Psoas muscle (tissue), 8 donors: Measurements from ENCODE around the gene GGT5. TPM values are rescaled to one million over a fixed set of nuclear protein-coding genes. Genes with fewer than 3 reads are reported as not detected.
"Not testable (repeated sequence)": the region's sequence is repeated elsewhere in the genome, so short reads cannot be mapped to it uniquely, and the experiment has no call there.

Source experiments
- ATAC-seq, 4 donors: fragments of 200-7000 bp; cut with Tn5 transposase; one replicate each; pipeline ENCODE4 v1.9.1; 2020; ENCODE audit warnings: moderate library complexity in 3 of 4, mild to moderate bottlenecking in 2 of 4
- DNase-seq, 2 donors: peaks; one replicate each; pipeline ENCODE4 v3.0.0-alpha.2; 2020
- H3K27ac ChIP-seq: fragments of 200-600 bp; one replicate; pipeline ENCODE4 v1.8.0; 2022
- H3K27me3 ChIP-seq, 3 donors: fragments of 200-600 bp in 1 of 3; one replicate each; pipeline versions ENCODE4 v1.6.1 to v1.8.0; 2013 to 2022; ENCODE audit warnings: low read length in 2 of 3, mild to moderate bottlenecking in 2 of 3, moderate library complexity in 1 of 3; ENCODE audit not compliant: insufficient read depth in 3 of 3
- H3K36me3 ChIP-seq, 2 donors: fragments of 200-600 bp in 1 of 2; one replicate each; pipeline versions ENCODE4 v1.6.1 to v1.8.0; 2013 to 2022; ENCODE audit warnings: low read depth in 1 of 2, mild to moderate bottlenecking in 1 of 2, moderate library complexity in 1 of 2; ENCODE audit not compliant: insufficient read depth in 1 of 2
- H3K4me1 ChIP-seq: fragments of 200-600 bp; one replicate; pipeline ENCODE4 v1.8.0; 2022
- H3K4me3 ChIP-seq: fragments of 200-600 bp; one replicate; pipeline ENCODE4 v1.8.0; 2022; ENCODE audit warnings: mild to moderate bottlenecking
- H3K9me3 ChIP-seq: fragments of 200-600 bp; one replicate; pipeline ENCODE4 v1.8.0; 2022
- CTCF ChIP-seq: fragments of 200-600 bp; IDR thresholded peaks from one replicate; pipeline ENCODE4 v1.8.0; 2022; ENCODE audit warnings: antibody characterized with exemption
- WGBS, 3 donors: extraction: QIAGEN DNeasy Blood & Tissue Kit; methylation state at CpG; one replicate each; pipeline versions ENCODE4 v1.1.6 to v1.1.7; 2013; 5-methylcytosine and 5-hydroxymethylcytosine counted together
- intact Hi-C, 2 donors: fragments of 100-400 bp; cut with DNase I; formaldehyde crosslinking; loops; one replicate each; pipeline versions ENCODE4 v1.11.0 to v1.14.2; 2022
- polyA plus RNA-seq, 3 donors: library from polyadenylated mRNA; stranded (reverse); fragments of 200-250 nt; gene quantifications; one replicate each; pipeline ENCODE4 v1.2.3, GENCODE V29; 2013
- total RNA-seq, 4 donors: library from RNA; stranded (reverse); fragmentation: NEBNext Ultra II Directional in 2 of 4; extraction: Animal tissue kit (Norgen Biotek cat#: 25700) in 2 of 4; gene quantifications; one replicate each; pipeline versions ENCODE4 v1.2.1 to v1.2.4, GENCODE V29; 2021 to 2023
- donor health status: healthy with polysubstance abuse.
- donor health status: DM: no; HTN: no; CAD: no; lungs with moderate emphysema.
- donor health status: Bipolar disorder and iron deficiency.
- donor health status: healthy.
- donor health status: DM: yes; HTN: yes; CAD: no.
- donor health status: DM: no; HTN: no; CAD: no.
- donor health status: DM: no; HTN: no; CAD: no.
- donor health status: DM: yes; HTN: yes; CAD: no.

The GGT5 gene
- total and polyA plus RNA-seq, 7 donors, result 7.3 to 13.7 (median 9.8) TPM

DNA sequence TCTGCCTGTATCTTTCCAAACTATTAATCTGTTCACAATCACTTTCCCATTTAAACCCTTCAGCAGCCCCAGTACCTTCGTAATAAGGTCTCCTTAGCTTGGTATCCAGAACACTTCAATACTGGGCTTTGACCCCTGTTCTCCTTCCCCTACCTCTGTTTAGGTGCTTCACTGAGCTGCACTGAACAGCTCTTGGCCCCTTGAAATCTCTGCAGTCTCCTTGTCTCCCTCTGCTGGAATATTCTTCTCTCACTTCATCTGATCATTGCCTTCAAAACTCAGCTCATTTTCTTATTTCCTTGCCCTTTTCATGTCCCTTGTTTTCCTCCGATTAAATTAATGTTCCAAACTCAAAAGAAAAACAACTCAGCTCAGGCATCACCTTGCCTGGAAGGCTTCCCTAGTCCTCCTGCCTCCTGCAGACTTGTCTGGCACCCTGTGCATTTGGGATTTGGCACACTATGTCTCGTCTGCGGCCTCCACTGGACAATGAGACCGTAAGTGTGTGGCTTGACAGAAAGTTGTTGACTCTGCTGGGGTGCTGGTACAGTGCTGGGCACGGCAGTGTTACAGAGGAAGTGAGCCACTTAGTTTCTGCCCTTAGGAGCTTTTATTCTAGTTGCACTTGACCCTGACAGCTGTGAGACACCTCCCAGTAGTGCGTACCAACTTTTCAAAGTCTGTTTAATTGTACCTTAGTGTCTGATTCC, 30.0 kb upstream of the GGT5 start:
- not testable (repeated sequence) for H3K27me3 ChIP-seq, H3K9me3 ChIP-seq, DNase-seq, H3K4me3 ChIP-seq, ATAC-seq
- WGBS, 3 donors, result 32 to 38% (median 36%) methylated on average over 6 of the region's 7 CpGs
- Histone ChIP-seq H3K36me3 (peaks cover 0 to 13% of the 10 kb centered on the region in 2 donors), H3K4me1 (peaks cover 44% of the 10 kb centered on the region), H3K27ac (peak overlapping the region; percentile 50)
- intact Hi-C loops, result loop anchor here in 1 of 2 donors (5.0 kb wide), 1 partner anchor 533 kb away; no protein-coding TSS in a partner anchor
- TF ChIP-seq CTCF, result peak; percentile 6

DNA sequence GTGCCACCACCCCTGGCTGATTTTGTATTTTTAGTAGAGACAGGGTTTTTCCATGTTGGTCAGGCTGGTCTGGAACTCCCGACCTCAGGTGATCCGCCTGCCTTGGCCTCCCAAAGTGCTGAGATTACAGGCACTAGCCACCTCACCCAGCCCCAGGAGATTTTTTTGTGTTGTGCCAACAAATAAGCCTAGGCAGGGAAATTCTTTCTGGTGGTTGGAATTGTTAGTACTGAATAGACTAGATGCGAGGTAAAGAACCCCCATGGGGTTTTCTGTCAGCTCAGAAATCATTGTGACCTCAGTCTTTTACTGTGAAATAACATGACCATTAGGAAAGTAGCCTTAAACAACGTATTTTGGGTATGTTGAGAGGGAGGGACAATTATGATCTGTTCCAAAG, 29.0 kb upstream of the GGT5 start:
- not testable (repeated sequence) for H3K27me3 ChIP-seq, DNase-seq, H3K9me3 ChIP-seq, H3K4me3 ChIP-seq, H3K36me3 ChIP-seq, ATAC-seq
- 55 to 67% (median 64%) methylated on average over 4 of the region's 4 CpGs for WGBS, 3 donors
- peaks cover 41% of the 10 kb centered on the region for H3K4me1 ChIP-seq
- peak overlapping the region; percentile 30 for H3K27ac ChIP-seq
- intact Hi-C loops, result loop anchor here in 1 of 2 donors (5.0 kb wide), 1 partner anchor 532 kb away; no protein-coding TSS in a partner anchor

DNA sequence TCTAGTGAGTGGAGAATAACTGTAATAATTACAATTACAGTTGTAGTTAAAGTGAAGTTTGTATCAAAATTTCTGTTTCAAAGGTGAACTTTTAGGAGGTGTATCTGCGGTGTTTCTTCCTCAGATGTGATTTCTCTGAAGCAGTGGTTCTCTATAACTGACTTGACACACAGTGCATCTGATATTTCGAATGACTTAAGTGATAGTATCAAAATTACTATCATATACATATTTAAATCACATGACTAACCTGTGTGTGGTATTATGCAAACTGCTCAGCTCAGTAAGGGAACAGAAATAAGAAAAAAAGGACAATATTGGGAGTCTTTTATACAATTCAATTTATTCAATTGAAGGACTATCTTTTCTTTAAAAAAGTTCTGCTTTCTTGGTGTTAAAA, 28.1 kb upstream of the GGT5 start:
- intact Hi-C loops, result loop anchor here in 1 of 2 donors (5.0 kb wide), 1 partner anchor 531 kb away; no protein-coding TSS in a partner anchor
- not testable (repeated sequence) for DNase-seq, ATAC-seq, H3K27me3 ChIP-seq, H3K36me3 ChIP-seq, H3K27ac ChIP-seq, H3K4me3 ChIP-seq, H3K9me3 ChIP-seq
- 87 to 97% (median 88%) methylated on average over 2 of the region's 2 CpGs for WGBS, 3 donors
- peaks cover 37% of the 10 kb centered on the region for H3K4me1 ChIP-seq

DNA sequence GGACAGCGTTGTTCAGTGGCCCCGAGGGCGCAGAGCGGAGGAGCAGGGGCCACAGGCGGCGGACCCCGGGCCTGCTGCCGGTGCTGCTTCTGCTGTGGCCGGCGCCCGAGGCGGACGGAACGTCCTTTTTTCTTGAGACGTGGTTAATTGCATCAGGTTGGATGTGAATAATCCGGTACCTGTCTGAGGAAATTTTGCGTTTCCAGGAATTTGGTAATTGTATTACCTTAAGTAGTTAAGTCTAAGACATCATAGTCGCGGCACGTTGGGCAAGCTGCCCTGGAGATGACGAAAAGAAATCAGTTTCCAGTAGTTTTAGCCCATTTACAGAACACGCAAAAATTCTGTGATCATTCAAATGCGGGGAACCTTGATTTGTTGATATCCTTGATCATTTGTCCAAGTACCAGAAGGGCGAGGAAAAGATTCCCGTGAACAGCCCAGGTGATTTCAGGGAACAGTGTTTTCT, 26.5 kb upstream of the GGT5 start:
- 1 to 2% (median 1%) methylated on average over 25 of the region's 25 CpGs for WGBS, 3 donors
- H3K9me3 ChIP-seq, result no peaks in the 10 kb centered on the region
- H3K27me3 ChIP-seq, result no peaks in the 10 kb centered on the region
- H3K27ac ChIP-seq, result peak overlapping the region; percentile 97
- peak overlapping the region; percentile 89 for H3K4me3 ChIP-seq
- DNase-seq (peak in 1 of 2 donors; percentile 60), ATAC-seq (no peak)
- H3K36me3 ChIP-seq, result no peaks in the 10 kb centered on the region
- no peak for TF ChIP-seq CTCF
- intact Hi-C loops, result loop anchor here in 1 of 2 donors (5.0 kb wide), 1 partner anchor 529 kb away; no protein-coding TSS in a partner anchor
- peaks cover 37% of the 10 kb centered on the region for H3K4me1 ChIP-seq

- ATAC-seq (peak; percentile 95 to 97 (median 96)), DNase-seq (peak; percentile 97)
- TF ChIP-seq CTCF, result peak; percentile 17
- no peaks in the 10 kb centered on the region for H3K9me3 ChIP-seq
- peaks cover 37% of the 10 kb centered on the region for H3K4me1 ChIP-seq
- no peaks in the 10 kb centered on the region for H3K36me3 ChIP-seq
- 0 to 1% (median 0%) methylated on average over 50 to 89 of the region's 89 CpGs for WGBS, 3 donors
- peak within 1 kb of the TSS; percentile 97 for H3K27ac ChIP-seq
- H3K27me3 ChIP-seq, result no peaks in the 10 kb centered on the region
- H3K4me3 ChIP-seq, result peak within 1 kb of the TSS; percentile 89
- intact Hi-C loops, result loop anchor here in 1 of 2 donors (5.0 kb wide), 1 partner anchor 528 kb away; no protein-coding TSS in a partner anchor
Observed at GRCh38 chr22:24270556-24271385, 25.9 kb upstream of the GGT5 start, which contains the start of gene SPECC1L. Gene SPECC1L, plus strand, starts transcription at chr22:24270831. Its CDS starts 31,401 bp downstream, at chr22:24302232.

- H3K4me1 ChIP-seq, DNase-seq, H3K27ac ChIP-seq, H3K9me3 ChIP-seq, H3K36me3 ChIP-seq, ATAC-seq, H3K27me3 ChIP-seq, intact Hi-C loops, H3K4me3 ChIP-seq: not testable (repeated sequence)
- WGBS, 3 donors, result 89 to 92% (median 91%) methylated on average over 6 of the region's 6 CpGs
Observed at GRCh38 chr22:24266495-24266894, 21.6 kb upstream of the GGT5 start.
